A673 (cell line): Measurements from ENCODE around the gene SRD5A1. TPM values are rescaled to one million over a fixed set of nuclear protein-coding genes. Genes with fewer than 3 reads are reported as not detected.

Experiments used
- BruUV-seq: library from RNA; stranded (reverse); fragments of 400-500 nt; replicated peaks from 2 replicates; lab custom pipeline; 2021; lab: Mats Ljungman, UMichigan
- CTCF ChIA-PET: fragments of 300-600 bp; sonication (Branson Sonifier 250); formaldehyde crosslinking; loops from one replicate; lab custom pipeline; 2022; ENCODE audit warnings: antibody characterized with exemption; lab: Charles Lee
- POLR2A ChIA-PET: fragments of 300-600 bp; sonication (Branson Sonifier 250); formaldehyde crosslinking; loops from one replicate; lab custom pipeline; 2022; ENCODE audit warnings: antibody characterized with exemption; ENCODE audit not compliant: low non-redundant PET; lab: Charles Lee
- DNase-seq: peaks from one replicate; pipeline ENCODE4 v3.0.0-alpha.2; 2015; ENCODE audit warnings: low spot score
- H3K27ac ChIP-seq: fragments of 200-600 bp; sonication (generic); 2 replicates; pipeline ENCODE4 v1.5.1; 2016; ENCODE audit warnings: mixed run types, low read depth, mild to moderate bottlenecking, mixed read lengths, antibody characterized with exemption, low read length; ENCODE audit not compliant: poor library complexity, severe bottlenecking
- H3K27me3 ChIP-seq: fragments of 200-600 bp; sonication (generic); replicated peaks from 2 replicates; pipeline ENCODE4 v1.6.1; 2017; ENCODE audit warnings: mixed run types, low read depth, mild to moderate bottlenecking, mixed read lengths, antibody characterized with exemption, low read length; ENCODE audit not compliant: insufficient read depth, poor library complexity
- H3K36me3 ChIP-seq: fragments of 200-600 bp; sonication (generic); 2 replicates; pipeline ENCODE4 v1.6.1; 2016; ENCODE audit warnings: mixed run types, mild to moderate bottlenecking, mixed read lengths, antibody characterized with exemption, low read length; ENCODE audit not compliant: insufficient read depth, poor library complexity, severe bottlenecking
- H3K4me1 ChIP-seq: fragments of 200-600 bp; sonication (generic); 2 replicates; pipeline ENCODE4 v1.6.1; 2017; ENCODE audit warnings: mixed run types, mild to moderate bottlenecking, mixed read lengths, antibody characterized with exemption, low read length; ENCODE audit not compliant: insufficient read depth, poor library complexity, severe bottlenecking
- H3K4me3 ChIP-seq: fragments of 200-600 bp; sonication (generic); 2 replicates; pipeline ENCODE4 v1.5.1; 2016; ENCODE audit warnings: low read depth, mixed run types, mild to moderate bottlenecking, mixed read lengths, low read length; ENCODE audit not compliant: poor library complexity, severe bottlenecking
- H3K9me3 ChIP-seq: fragments of 200-600 bp; sonication (generic); 2 replicates; pipeline ENCODE4 v1.6.1; 2016; ENCODE audit warnings: mixed run types, low read depth, mild to moderate bottlenecking, mixed read lengths, antibody characterized with exemption, low read length; ENCODE audit not compliant: poor library complexity, severe bottlenecking
- EZH2 ChIP-seq: fragments of 200-600 bp; sonication (generic); IDR thresholded peaks from 2 replicates; pipeline ENCODE4 v1.6.1; 2017; ENCODE audit warnings: borderline replicate concordance, low read depth, mild to moderate bottlenecking, mixed read lengths, antibody characterized with exemption, low read length; ENCODE audit not compliant: poor library complexity, severe bottlenecking
- intact Hi-C: fragments of 100-400 bp; cut with micrococcal nuclease; formaldehyde crosslinking; loops from one replicate; pipeline ENCODE4 v1.10.0; 2022; ENCODE audit not compliant: unreplicated experiment
- total RNA-seq: library from RNA; stranded (reverse); gene quantifications from 2 replicates; pipeline ENCODE4 v1.2.3, GENCODE V29; 2021
- TF ChIP-seq, protein P1 (sequence below): fragments of 300-800, 200-600 bp; sonication (generic); conservative IDR thresholded peaks from 2 replicates; pipeline ENCODE4 v1.5.1; 2017; ENCODE audit warnings: low read depth, mild to moderate bottlenecking, antibody characterized with exemption, low read length, moderate library complexity, mixed read lengths

The SRD5A1 gene
- total RNA-seq, 1 experiment from 2014 or later: 32.0 TPM

DNA sequence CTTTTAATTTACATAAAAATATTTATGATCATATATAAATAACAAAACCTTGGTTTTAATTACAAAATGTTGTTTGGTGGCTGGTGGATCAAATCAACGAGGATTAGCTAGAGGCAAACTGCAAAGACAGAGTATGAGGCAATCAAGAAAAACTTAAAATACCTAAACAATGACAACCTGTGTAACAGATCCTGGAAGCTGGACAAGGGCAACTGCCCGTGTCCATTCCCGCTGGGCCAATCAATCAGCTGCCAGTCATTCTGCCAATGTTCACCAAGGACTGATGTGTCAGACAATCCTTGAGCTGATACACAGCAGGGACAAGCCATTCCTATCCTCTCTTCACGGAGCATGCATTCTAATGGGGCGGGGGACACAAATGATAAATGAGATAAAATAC, 76.8 kb downstream of the SRD5A1 start:
- Histone ChIP-seq H3K9me3 (no peaks in the 10 kb centered on the region), H3K36me3 (no peaks in the 10 kb centered on the region), H3K27ac (no peak overlapping the region), H3K4me1 (peaks cover under 1% of the 10 kb centered on the region), H3K27me3 (no peaks in the 10 kb centered on the region), H3K4me3 (no peak overlapping the region)
- POLR2A ChIA-PET: no interaction called here
- no TSS peak for BruUV-seq
- no peak for DNase-seq
- intact Hi-C loops: no loop called here
- CTCF ChIA-PET: no interaction called here
- TF ChIP-seq EZH2: no peak
- TF ChIP-seq, protein P1, sequence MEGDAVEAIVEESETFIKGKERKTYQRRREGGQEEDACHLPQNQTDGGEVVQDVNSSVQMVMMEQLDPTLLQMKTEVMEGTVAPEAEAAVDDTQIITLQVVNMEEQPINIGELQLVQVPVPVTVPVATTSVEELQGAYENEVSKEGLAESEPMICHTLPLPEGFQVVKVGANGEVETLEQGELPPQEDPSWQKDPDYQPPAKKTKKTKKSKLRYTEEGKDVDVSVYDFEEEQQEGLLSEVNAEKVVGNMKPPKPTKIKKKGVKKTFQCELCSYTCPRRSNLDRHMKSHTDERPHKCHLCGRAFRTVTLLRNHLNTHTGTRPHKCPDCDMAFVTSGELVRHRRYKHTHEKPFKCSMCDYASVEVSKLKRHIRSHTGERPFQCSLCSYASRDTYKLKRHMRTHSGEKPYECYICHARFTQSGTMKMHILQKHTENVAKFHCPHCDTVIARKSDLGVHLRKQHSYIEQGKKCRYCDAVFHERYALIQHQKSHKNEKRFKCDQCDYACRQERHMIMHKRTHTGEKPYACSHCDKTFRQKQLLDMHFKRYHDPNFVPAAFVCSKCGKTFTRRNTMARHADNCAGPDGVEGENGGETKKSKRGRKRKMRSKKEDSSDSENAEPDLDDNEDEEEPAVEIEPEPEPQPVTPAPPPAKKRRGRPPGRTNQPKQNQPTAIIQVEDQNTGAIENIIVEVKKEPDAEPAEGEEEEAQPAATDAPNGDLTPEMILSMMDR: no peak

DNA sequence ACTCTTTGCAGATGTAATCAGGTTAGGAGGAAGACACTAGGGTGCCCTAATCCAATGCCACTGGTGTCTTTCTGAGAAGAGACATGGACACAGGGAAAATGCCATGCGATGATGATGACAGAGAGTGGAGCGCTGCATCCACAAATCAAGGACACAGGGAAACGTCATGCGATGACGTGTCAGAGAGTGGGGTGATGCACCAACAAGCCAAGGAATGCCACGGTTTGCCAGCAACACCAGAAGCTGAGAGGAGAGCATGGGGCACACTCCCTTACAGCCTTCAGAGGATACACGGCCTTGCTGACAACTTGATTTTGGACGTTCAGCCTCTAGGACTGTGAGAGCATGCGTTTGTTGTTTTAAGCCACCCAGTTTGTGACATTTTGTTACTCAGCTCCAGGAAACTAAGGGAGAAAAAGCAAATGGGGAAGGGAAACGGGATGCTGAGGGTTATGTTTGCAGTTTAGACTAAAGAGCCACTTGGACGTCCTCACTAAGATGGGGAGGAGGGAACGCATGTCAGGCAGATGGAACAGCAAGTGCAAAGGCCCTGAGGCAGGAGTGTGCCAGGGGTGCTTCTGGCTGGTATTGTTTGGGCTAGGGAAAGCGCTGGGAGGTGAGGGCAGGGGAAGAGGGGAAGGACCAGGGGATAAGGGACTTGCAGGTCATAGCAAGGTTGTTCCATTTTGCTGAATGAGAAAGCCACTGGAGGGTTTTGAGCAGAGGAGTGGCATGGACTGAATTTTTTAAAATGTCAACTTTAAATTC, 77.5 kb downstream of the SRD5A1 start:
- TF ChIP-seq, protein P1: no peak
- TF ChIP-seq EZH2: no peak
- no peak overlapping the region for H3K27ac ChIP-seq
- H3K9me3 ChIP-seq: no peaks in the 10 kb centered on the region
- intact Hi-C loops: no loop called here
- CTCF ChIA-PET: no interaction called here
- no peak overlapping the region for H3K4me3 ChIP-seq
- H3K27me3 ChIP-seq: no peaks in the 10 kb centered on the region
- no peak for DNase-seq
- no TSS peak for BruUV-seq
- POLR2A ChIA-PET: no interaction called here
- peaks cover 7% of the 10 kb centered on the region for H3K4me1 ChIP-seq
- H3K36me3 ChIP-seq: no peaks in the 10 kb centered on the region

DNA sequence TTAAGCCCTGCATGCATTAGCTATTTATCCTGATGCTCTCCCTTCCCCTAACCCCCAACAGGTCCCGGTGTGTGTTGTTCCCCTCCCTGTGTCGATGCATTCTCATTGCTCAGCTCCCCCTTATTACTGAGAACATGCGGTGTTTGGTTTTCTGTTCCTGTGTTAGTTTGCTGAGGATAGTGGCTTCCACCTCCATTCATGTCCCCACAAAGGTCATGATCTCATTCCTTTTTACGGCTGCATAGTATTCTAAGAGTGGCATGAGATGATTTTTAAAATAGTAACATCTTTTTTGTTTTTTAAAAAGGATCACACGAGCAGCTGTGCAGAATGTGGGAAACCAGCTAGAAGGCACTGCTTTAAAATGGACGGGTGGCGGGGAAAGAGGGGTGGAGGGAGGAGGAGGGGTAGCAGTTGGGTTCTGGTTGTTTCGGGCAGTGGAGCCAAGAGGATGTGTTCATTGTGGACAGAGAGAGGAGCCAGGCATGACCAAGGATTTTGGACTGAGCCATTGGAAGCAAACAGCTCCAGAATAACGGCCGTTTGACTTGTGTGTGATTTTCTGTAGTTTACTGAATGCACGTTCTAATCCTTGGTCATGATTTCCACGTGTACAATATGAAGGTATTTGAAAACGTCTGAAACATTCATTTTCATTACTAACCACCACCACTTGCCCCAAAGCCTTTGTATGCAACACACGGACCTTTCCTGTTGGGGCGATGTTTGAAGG, 78.3 kb downstream of the SRD5A1 start:
- H3K9me3 ChIP-seq: no peaks in the 10 kb centered on the region
- CTCF ChIA-PET: no interaction called here
- POLR2A ChIA-PET: interaction anchor here (0.6 kb wide), 1 partner anchor 32 kb away, joined by 3 read pairs; no protein-coding TSS in a partner anchor
- peak overlapping the region; percentile 94 for H3K27ac ChIP-seq
- H3K27me3 ChIP-seq: no peaks in the 10 kb centered on the region
- BruUV-seq: no TSS peak
- H3K4me1 ChIP-seq: peaks cover 8% of the 10 kb centered on the region
- no peaks in the 10 kb centered on the region for H3K36me3 ChIP-seq
- DNase-seq: no peak
- H3K4me3 ChIP-seq: peak overlapping the region; percentile 80
- intact Hi-C loops: loop anchor here (1.0 kb wide), 1 partner anchor 78 kb away; the partner anchor contains the start of genes NSUN2 and SRD5A1
- TF ChIP-seq, protein P1: no peak
- TF ChIP-seq EZH2: no peak
